Right lobe of liver (tissue), 6 donors: ENCODE measurements around the gene HBB. TPM values are rescaled to one million over a fixed set of nuclear protein-coding genes. Genes with fewer than 3 reads are reported as not detected.
A peak's percentile ranks its signal among the peaks of the same experiment; 100 is the strongest.

Experiments
- ATAC-seq, 4 donors: fragments of 200-7000 bp; cut with Tn5 transposase; one replicate each; pipeline ENCODE4 v1.9.1; 2020; ENCODE audit warnings: mild to moderate bottlenecking in 4 of 4, moderate library complexity in 4 of 4
- DNase-seq, 3 donors: peaks; one replicate each; pipeline ENCODE4 v3.0.0-alpha.2; 2020
- H3K27ac ChIP-seq, 3 donors: fragments of 200-600 bp; one replicate each; pipeline ENCODE4 v1.8.0; 2022
- H3K27me3 ChIP-seq, 2 donors: fragments of 200-600 bp; one replicate each; pipeline ENCODE4 v1.8.0; 2022
- H3K36me3 ChIP-seq, 4 donors: fragments of 200-600 bp; sonication (generic) in 1 of 4; one replicate each; pipeline versions ENCODE4 v1.5.1 to v1.8.0; 2017 to 2022; ENCODE audit warnings: control low read depth in 1 of 4
- H3K4me1 ChIP-seq, 4 donors: fragments of 200-600 bp; sonication (generic) in 1 of 4; one replicate each; pipeline versions ENCODE4 v1.5.1 to v1.8.0; 2017 to 2022; ENCODE audit warnings: control low read depth in 1 of 4
- H3K4me3 ChIP-seq, 3 donors: fragments of 200-600 bp; one replicate each; pipeline ENCODE4 v1.8.0; 2022
- H3K9me3 ChIP-seq, 4 donors: fragments of 200-600 bp; sonication (generic) in 1 of 4; one replicate each; pipeline versions ENCODE4 v1.5.1 to v1.8.0; 2017 to 2022; ENCODE audit warnings: control low read depth in 1 of 4
- POLR2A ChIP-seq: fragments of 450-650 bp; IDR thresholded peaks from one replicate; pipeline ENCODE4 v1.6.1; 2017; ENCODE audit warnings: antibody characterized with exemption, mild to moderate bottlenecking
- WGBS: methylation state at CpG from one replicate; pipeline ENCODE4 v1.1.6; 2018; ENCODE audit warnings: low coverage, low lambda C conversion rate; ENCODE audit not compliant: insufficient coverage; ENCODE audit errors: missing lambda C conversion rate; 5-methylcytosine and 5-hydroxymethylcytosine counted together
- intact Hi-C, 2 donors: fragments of 100-400 bp; cut with DNase I; formaldehyde crosslinking; loops; one replicate each; pipeline versions ENCODE4 v1.11.2 to v1.14.1; 2022
- total RNA-seq, 6 experiments: library from RNA; depleted of rRNA in 2 of 6; stranded (reverse); fragments of >200 nt in 2 of 6; fragmentation: NEBNext Ultra II Directional in 3 of 6; extraction: Animal tissue kit (Norgen Biotek cat#: 25700) in 3 of 6; gene quantifications; one replicate each; pipeline versions ENCODE4 v1.1.0 to v1.2.4, GENCODE V29; 2016 to 2023
- TF ChIP-seq, protein P1 (sequence below), 4 donors: fragments of 200-600 bp in 3 of 4; fragments of 450-650 bp in 1 of 4; IDR thresholded peaks; one replicate each; pipeline versions ENCODE4 v1.5.1 to v1.8.0; 2016 to 2022; ENCODE audit warnings: antibody characterized with exemption in 4 of 4, mild to moderate bottlenecking in 2 of 4
- donor health status: DM: no; HTN: yes; CAD: no.
- donor health status: DM: no; HTN: no; CAD: no.
- donor health status: DM: no; HTN: no; CAD: no.
- donor health status: DM: no; HTN: yes; CAD: no.
- donor health status: DM: no; HTN: yes; CAD: no.

Gene HBB
- total RNA-seq, 6 experiments from 2014 or later, result 25.1 to 1,416 (median 146) TPM

DNA sequence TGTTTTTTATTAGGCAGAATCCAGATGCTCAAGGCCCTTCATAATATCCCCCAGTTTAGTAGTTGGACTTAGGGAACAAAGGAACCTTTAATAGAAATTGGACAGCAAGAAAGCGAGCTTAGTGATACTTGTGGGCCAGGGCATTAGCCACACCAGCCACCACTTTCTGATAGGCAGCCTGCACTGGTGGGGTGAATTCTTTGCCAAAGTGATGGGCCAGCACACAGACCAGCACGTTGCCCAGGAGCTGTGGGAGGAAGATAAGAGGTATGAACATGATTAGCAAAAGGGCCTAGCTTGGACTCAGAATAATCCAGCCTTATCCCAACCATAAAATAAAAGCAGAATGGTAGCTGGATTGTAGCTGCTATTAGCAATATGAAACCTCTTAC is 1.4 kb downstream of the HBB start:
- Histone ChIP-seq H3K27me3 (no peaks in the 10 kb centered on the region), H3K27ac (no peak overlapping the region), H3K9me3 (no peaks in the 10 kb centered on the region), H3K36me3 (no peaks in the 10 kb centered on the region), H3K4me1 (no peaks in the 10 kb centered on the region), H3K4me3 (no peak overlapping the region)
- ATAC-seq, result peak in 1 of 4 donors; percentile 77
- 49% methylated on average over 2 of the region's 2 CpGs for WGBS
- DNase-seq, result no peak
- intact Hi-C loops, result no loop called here
- TF ChIP-seq, protein P1, sequence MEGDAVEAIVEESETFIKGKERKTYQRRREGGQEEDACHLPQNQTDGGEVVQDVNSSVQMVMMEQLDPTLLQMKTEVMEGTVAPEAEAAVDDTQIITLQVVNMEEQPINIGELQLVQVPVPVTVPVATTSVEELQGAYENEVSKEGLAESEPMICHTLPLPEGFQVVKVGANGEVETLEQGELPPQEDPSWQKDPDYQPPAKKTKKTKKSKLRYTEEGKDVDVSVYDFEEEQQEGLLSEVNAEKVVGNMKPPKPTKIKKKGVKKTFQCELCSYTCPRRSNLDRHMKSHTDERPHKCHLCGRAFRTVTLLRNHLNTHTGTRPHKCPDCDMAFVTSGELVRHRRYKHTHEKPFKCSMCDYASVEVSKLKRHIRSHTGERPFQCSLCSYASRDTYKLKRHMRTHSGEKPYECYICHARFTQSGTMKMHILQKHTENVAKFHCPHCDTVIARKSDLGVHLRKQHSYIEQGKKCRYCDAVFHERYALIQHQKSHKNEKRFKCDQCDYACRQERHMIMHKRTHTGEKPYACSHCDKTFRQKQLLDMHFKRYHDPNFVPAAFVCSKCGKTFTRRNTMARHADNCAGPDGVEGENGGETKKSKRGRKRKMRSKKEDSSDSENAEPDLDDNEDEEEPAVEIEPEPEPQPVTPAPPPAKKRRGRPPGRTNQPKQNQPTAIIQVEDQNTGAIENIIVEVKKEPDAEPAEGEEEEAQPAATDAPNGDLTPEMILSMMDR (IDR thresholded peaks at IDR 0.05), result no peak
- TF ChIP-seq POLR2A, result no peak

DNA sequence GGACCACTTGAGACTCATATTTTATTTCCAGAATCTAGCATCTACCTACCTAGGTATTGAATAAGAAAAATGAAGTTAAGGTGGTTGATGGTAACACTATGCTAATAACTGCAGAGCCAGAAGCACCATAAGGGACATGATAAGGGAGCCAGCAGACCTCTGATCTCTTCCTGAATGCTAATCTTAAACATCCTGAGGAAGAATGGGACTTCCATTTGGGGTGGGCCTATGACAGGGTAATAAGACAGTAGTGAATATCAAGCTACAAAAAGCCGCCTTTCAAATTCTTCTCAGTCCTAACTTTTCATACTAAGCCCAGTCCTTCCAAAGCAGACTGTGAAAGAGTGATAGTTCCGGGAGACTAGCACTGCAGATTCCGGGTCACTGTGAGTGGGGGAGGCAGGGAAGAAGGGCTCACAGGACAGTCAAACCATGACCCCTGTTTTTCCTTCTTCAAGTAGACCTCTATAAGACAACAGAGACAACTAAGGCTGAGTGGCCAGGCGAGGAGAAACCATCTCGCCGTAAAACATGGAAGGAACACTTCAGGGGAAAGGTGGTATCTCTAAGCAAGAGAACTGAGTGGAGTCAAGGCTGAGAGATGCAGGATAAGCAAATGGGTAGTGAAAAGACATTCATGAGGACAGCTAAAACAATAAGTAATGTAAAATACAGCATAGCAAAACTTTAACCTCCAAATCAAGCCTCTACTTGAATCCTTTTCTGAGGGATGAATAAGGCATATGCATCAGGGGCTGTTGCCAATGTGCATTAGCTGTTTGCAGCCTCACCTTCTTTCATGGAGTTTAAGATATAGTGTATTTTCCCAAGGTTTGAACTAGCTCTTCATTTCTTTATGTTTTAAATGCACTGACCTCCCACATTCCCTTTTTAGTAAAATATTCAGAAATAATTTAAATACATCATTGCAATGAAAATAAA is 2.1 kb downstream of the HBB start:
- TF ChIP-seq, protein P1 (IDR thresholded peaks at IDR 0.05), result no peak
- TF ChIP-seq POLR2A, result no peak
- Histone ChIP-seq H3K36me3 (no peaks in the 10 kb centered on the region), H3K27ac (no peak overlapping the region), H3K4me1 (no peaks in the 10 kb centered on the region), H3K4me3 (no peak overlapping the region), H3K9me3 (no peaks in the 10 kb centered on the region), H3K27me3 (no peaks in the 10 kb centered on the region)
- peak in 1 of 4 donors; percentile 87 for ATAC-seq
- no peak for DNase-seq
- intact Hi-C loops, result no loop called here
- 47% methylated on average over 6 of the region's 6 CpGs for WGBS

- no peak overlapping the region for H3K4me3 ChIP-seq
- intact Hi-C loops, result no loop called here
- DNase-seq (no peak), ATAC-seq (no peak)
- no peak for TF ChIP-seq POLR2A
- TF ChIP-seq, protein P1 (IDR thresholded peaks at IDR 0.05), result no peak
- no peaks in the 10 kb centered on the region for H3K27me3 ChIP-seq
- whole genome bisulfite sequencing, result 29% methylated on average over 1 of the region's 1 CpG
- H3K9me3 ChIP-seq, result no peaks in the 10 kb centered on the region
- no peaks in the 10 kb centered on the region for H3K36me3 ChIP-seq
- H3K4me1 ChIP-seq, result no peaks in the 10 kb centered on the region
- no peak overlapping the region for H3K27ac ChIP-seq
Measured at GRCh38 chr11:5223686-5224085, 3.2 kb downstream of the HBB start.

- no peaks in the 10 kb centered on the region for H3K4me1 ChIP-seq
- WGBS, result 54% methylated on average over 6 of the region's 6 CpGs
- no peaks in the 10 kb centered on the region for H3K36me3 ChIP-seq
- DNase-seq (no peak), ATAC-seq (no peak)
- no peak overlapping the region for H3K27ac ChIP-seq
- H3K4me3 ChIP-seq, result no peak overlapping the region
- no peak for TF ChIP-seq POLR2A
- TF ChIP-seq, protein P1 (IDR thresholded peaks at IDR 0.05), result no peak
- intact Hi-C loops, result no loop called here
- no peaks in the 10 kb centered on the region for H3K27me3 ChIP-seq
- H3K9me3 ChIP-seq, result no peaks in the 10 kb centered on the region
Measured at GRCh38 chr11:5223146-5223545, 3.7 kb downstream of the HBB start.
